Measurements from ENCODE around the gene RXRB. TPM values are rescaled to one million over a fixed set of nuclear protein-coding genes. Genes with fewer than 3 reads are reported as not detected.

Gene RXRB
- total and polyA plus RNA-seq, 2 of the 8 experiments (the other 6 are each of a cell fraction or from before 2014, with no cell fraction given) = 13.0 to 18.1 TPM

DNA sequence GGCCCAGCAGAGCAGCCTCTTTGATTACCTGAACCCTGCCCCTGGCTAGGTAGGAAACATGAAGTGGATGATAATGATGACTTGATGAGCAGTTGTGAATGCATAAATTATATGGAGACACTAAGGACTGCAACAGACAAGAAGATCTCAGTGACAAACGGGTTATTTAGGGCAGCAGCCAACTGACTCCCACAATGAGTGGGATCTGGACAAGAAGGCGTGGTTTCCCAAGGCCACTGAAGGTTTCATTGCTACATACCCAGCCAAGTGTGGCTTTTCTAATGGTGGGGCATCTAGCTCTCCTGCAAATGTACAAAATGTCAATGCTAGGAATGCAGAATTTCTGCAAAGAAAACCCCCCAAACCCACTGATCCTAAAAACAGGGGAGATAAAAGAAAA is 37.3 kb upstream of the RXRB start:
- H4K5ac ChIP-seq (ENCODE audit: insufficient read length, low read depth, low read length) = no peak overlapping the region
- TF ChIP-seq SIX5 (IDR thresholded peaks at IDR 0.05; ENCODE audit: low read depth, low read length) (no peak), TBP (IDR thresholded peaks at IDR 0.05; ENCODE audit: low read depth, low read length) (no peak), SAP30 (IDR thresholded peaks at IDR 0.05; ENCODE audit: insufficient read depth, insufficient replicate concordance, low read length) (no peak), CBX5 (IDR thresholded peaks at IDR 0.05; ENCODE audit: low read depth, low read length) (no peak), KDM5A (IDR thresholded peaks at IDR 0.05; ENCODE audit: low read length) (no peak), SUZ12 (IDR thresholded peaks at IDR 0.05; ENCODE audit: low read length) (no peak), BACH1 (IDR thresholded peaks at IDR 0.05; ENCODE audit: low read length) (no peak), KDM4A (IDR thresholded peaks at IDR 0.05; ENCODE audit: low read depth, low read length, severe bottlenecking) (no peak), CHD2 (IDR thresholded peaks at IDR 0.05; ENCODE audit: low read length) (no peak)
- H3K23ac ChIP-seq (ENCODE audit: insufficient read length) = no peak overlapping the region
- H3K79me2 ChIP-seq (ENCODE audit: control insufficient read depth in 1 of 2, insufficient read depth in 2 of 2, low read length in 2 of 2) = no peaks in the 10 kb centered on the region
- no peak overlapping the region for H3K9ac ChIP-seq (replicated peaks in 1 of 4; ENCODE audit: extremely low read depth in 1 of 4, low read depth in 3 of 4, low read length in 3 of 4)
- no peak overlapping the region for H3K14ac ChIP-seq (ENCODE audit: insufficient read length)
- peaks cover 0 to 3% (median 0%) of the 10 kb centered on the region in 4 experiments; a peak in 2 of 7 replicates for H3K27me3 ChIP-seq (replicated peaks in 1 of 4; ENCODE audit: control insufficient read depth in 3 of 4, extremely low read depth in 1 of 4, insufficient read depth in 3 of 4, low read length in 3 of 4)
- H4K8ac ChIP-seq (ENCODE audit: extremely low read depth, insufficient read depth, low read length) = no peak overlapping the region
- H3K27ac ChIP-seq (ENCODE audit: low read depth, low read length) = no peak overlapping the region
- no peaks in the 10 kb centered on the region for H3K36me3 ChIP-seq (ENCODE audit: control insufficient read depth in 2 of 4, insufficient read depth in 4 of 4, low read length in 3 of 4)
- no peaks in the 10 kb centered on the region; the same call in 1 of the 2 replicates for H3K23me2 ChIP-seq (ENCODE audit: low read depth, low read length)
- H4K91ac ChIP-seq (replicated peaks; ENCODE audit: insufficient read length, low read length) = no peak overlapping the region
- POLR2A ChIA-PET (ENCODE audit: partially characterized antibody) = interaction anchor here (1.5 kb wide), 1 partner anchor 29 kb away, joined by 4 read pairs; the partner anchor contains the start of gene RING1
- H2BK15ac ChIP-seq (ENCODE audit: low read length) = no peak overlapping the region
- no peak overlapping the region for H2BK5ac ChIP-seq (ENCODE audit: low read depth, low read length)
- no peak overlapping the region for H2BK12ac ChIP-seq (ENCODE audit: low read depth, low read length)
- no peaks in the 10 kb centered on the region for H3K9me3 ChIP-seq (ENCODE audit: insufficient read depth in 2 of 2, low read depth in 1 of 2, low read length in 1 of 2)
- WGBS, 2 experiments (ENCODE audit: extremely low coverage in 1 of 2, insufficient coverage in 1 of 2, insufficient read length in 1 of 2, insufficient replicate concordance in 2 of 2, low coverage in 1 of 2, low lambda C conversion rate in 2 of 2, missing lambda C conversion rate in 1 of 2) = 85% methylated on average over 2 of the region's 2 CpGs; no CpG with 5 or more reads in 1 of the 2 experiments
- H3K56ac ChIP-seq (replicated peaks; ENCODE audit: insufficient read length, low read depth, low read length) = no peak overlapping the region
- peaks cover 0 to 3% (median 2%) of the 10 kb centered on the region in 4 experiments; a peak in 3 of 7 replicates for H3K4me1 ChIP-seq (replicated peaks in 1 of 4; ENCODE audit: control insufficient read depth in 3 of 4, insufficient read depth in 4 of 4, low read length in 3 of 4)
- H2AFZ ChIP-seq (ENCODE audit: low read length) = no peak overlapping the region
- no peak overlapping the region for H3K4me3 ChIP-seq (ENCODE audit: extremely low read depth in 1 of 4, insufficient read depth in 2 of 4, low read depth in 3 of 4, low read length in 4 of 4)
- H2BK20ac ChIP-seq (ENCODE audit: low read length) = no peak overlapping the region
- H3K4ac ChIP-seq (replicated peaks; ENCODE audit: insufficient read length, low read depth, low read length) = no peak overlapping the region
- H3K4me2 ChIP-seq (ENCODE audit: insufficient read depth in 1 of 2, low read depth in 2 of 2, low read length in 2 of 2) = no peak overlapping the region
- no peak overlapping the region for H3K18ac ChIP-seq (ENCODE audit: extremely low read depth, low read length)
- FAIRE-seq = no peak
- H3K79me1 ChIP-seq (ENCODE audit: low read depth, low read length) = no peaks in the 10 kb centered on the region
- no peaks in the 10 kb centered on the region for H4K20me1 ChIP-seq (replicated peaks in 1 of 2; ENCODE audit: control insufficient read depth in 1 of 2, insufficient read depth in 2 of 2, low read length in 2 of 2)
- H2AK5ac ChIP-seq (ENCODE audit: low read depth, low read length) = no peak overlapping the region
- DNase-seq (ENCODE audit: low read depth in 1 of 2, low spot score in 2 of 2) = no peak
- CTCF ChIA-PET (ENCODE audit: partially characterized antibody) = interaction anchor here (0.8 to 11.0 kb wide), 3 partner anchors 11 to 33 kb away, joined by 4 to 107 read pairs (median 4); partner anchors contain the start of gene HSD17B8
- no peak overlapping the region for H2BK120ac ChIP-seq (replicated peaks; ENCODE audit: low read depth, low read length)

Data from H1 (cell line).